SK-N-SH (cell line): Measurements from ENCODE around the gene TACR2.

ENCODE experiments used
- EP300 ChIP-seq, 2 experiments: IDR thresholded peaks; 2 replicates each; pipeline versions ENCODE4 v1.4.0 to v1.6.1; 2012; ENCODE audit warnings: borderline replicate concordance in 1 of 2, low read depth in 1 of 2, low read length in 1 of 2
- EZH2phosphoT487 ChIP-seq: fragments of 200-600 bp; sonication (generic); IDR thresholded peaks from 2 replicates; pipeline ENCODE4 v1.6.1; 2017; ENCODE audit warnings: low read depth, mixed run types, mild to moderate bottlenecking, antibody characterized with exemption, moderate library complexity, borderline replicate concordance
- GATA2 ChIP-seq: sonication (generic); formaldehyde crosslinking; IDR thresholded peaks from 2 replicates; pipeline ENCODE4 v1.5.0; 2020; ENCODE audit warnings: mild to moderate bottlenecking, missing genetic modification reagents
- JUND ChIP-seq: IDR thresholded peaks from 2 replicates; pipeline ENCODE4 v1.4.0; 2012
- MAX ChIP-seq: IDR thresholded peaks from 2 replicates; pipeline ENCODE4 v1.4.0; 2012; ENCODE audit warnings: low read depth
- MEF2A ChIP-seq: IDR thresholded peaks from 2 replicates; pipeline ENCODE4 v1.4.0; 2012; ENCODE audit warnings: low read depth, borderline replicate concordance
- MXI1 ChIP-seq: IDR thresholded peaks from 2 replicates; pipeline ENCODE4 v1.6.1; 2012; ENCODE audit warnings: mild to moderate bottlenecking, low read depth, low read length, improper control_type of control experiment
- POLR2AphosphoS5 ChIP-seq: IDR thresholded peaks from 2 replicates; pipeline ENCODE4 v1.6.1; 2012; ENCODE audit warnings: low read depth, low read length
- RFX5 ChIP-seq: IDR thresholded peaks from 2 replicates; pipeline ENCODE4 v1.6.1; 2012; ENCODE audit warnings: mild to moderate bottlenecking, improper control_type of control experiment, low read length
- TAF1 ChIP-seq: IDR thresholded peaks from 2 replicates; pipeline ENCODE4 v1.6.1; 2012; ENCODE audit warnings: low read depth, mild to moderate bottlenecking, low read length, moderate library complexity, borderline replicate concordance
- USF1 ChIP-seq: IDR thresholded peaks from 2 replicates; pipeline ENCODE4 v1.4.0; 2012; ENCODE audit warnings: low read depth, borderline replicate concordance
- TF ChIP-seq, protein P1 (sequence below): fragments of 200-600 bp; sonication (generic); IDR thresholded peaks from 2 replicates; pipeline ENCODE4 v1.6.1; 2017; ENCODE audit warnings: antibody characterized with exemption, mild to moderate bottlenecking, moderate library complexity
- TF ChIP-seq, protein P2 (sequence below): fragments of 150-350 bp; IDR thresholded peaks from 2 replicates; pipeline ENCODE4 v1.6.1; 2017; ENCODE audit warnings: antibody characterized with exemption, low read length, low read depth, borderline replicate concordance

DNA sequence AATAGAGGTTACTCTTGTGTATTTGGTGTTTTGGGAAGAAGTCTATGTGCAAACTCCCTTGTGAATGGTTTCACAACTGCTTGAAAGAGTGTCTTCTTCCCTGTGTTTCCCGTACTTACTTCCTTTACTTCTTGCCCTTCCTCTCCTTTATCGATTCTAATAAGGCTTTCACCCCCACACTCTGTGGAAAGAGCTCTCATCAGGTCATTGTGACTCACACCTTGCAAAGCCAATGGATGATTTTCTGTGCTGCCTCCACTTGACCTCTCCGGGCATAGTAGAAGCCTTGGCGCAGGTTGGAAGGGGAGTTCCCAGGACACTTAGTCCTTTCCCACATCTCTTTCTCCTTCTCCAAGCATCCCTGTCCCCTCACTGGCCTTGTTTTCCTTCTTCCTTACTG, 28.3 kb upstream of the TACR2 start:
- TF ChIP-seq, protein P1, sequence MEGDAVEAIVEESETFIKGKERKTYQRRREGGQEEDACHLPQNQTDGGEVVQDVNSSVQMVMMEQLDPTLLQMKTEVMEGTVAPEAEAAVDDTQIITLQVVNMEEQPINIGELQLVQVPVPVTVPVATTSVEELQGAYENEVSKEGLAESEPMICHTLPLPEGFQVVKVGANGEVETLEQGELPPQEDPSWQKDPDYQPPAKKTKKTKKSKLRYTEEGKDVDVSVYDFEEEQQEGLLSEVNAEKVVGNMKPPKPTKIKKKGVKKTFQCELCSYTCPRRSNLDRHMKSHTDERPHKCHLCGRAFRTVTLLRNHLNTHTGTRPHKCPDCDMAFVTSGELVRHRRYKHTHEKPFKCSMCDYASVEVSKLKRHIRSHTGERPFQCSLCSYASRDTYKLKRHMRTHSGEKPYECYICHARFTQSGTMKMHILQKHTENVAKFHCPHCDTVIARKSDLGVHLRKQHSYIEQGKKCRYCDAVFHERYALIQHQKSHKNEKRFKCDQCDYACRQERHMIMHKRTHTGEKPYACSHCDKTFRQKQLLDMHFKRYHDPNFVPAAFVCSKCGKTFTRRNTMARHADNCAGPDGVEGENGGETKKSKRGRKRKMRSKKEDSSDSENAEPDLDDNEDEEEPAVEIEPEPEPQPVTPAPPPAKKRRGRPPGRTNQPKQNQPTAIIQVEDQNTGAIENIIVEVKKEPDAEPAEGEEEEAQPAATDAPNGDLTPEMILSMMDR: no peak
- TF ChIP-seq, protein P2, sequence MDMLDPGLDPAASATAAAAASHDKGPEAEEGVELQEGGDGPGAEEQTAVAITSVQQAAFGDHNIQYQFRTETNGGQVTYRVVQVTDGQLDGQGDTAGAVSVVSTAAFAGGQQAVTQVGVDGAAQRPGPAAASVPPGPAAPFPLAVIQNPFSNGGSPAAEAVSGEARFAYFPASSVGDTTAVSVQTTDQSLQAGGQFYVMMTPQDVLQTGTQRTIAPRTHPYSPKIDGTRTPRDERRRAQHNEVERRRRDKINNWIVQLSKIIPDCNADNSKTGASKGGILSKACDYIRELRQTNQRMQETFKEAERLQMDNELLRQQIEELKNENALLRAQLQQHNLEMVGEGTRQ: no peak
- TF ChIP-seq MEF2A: no peak
- no peak for TF ChIP-seq EP300 (IDR thresholded peaks at IDR 0.05; ENCODE audit: borderline replicate concordance in 1 of 2, low read depth in 1 of 2, low read length in 1 of 2)
- TF ChIP-seq TAF1: no peak
- no peak for TF ChIP-seq POLR2AphosphoS5
- TF ChIP-seq RFX5: no peak
- TF ChIP-seq EZH2phosphoT487: no peak
- no peak for TF ChIP-seq JUND
- TF ChIP-seq GATA2: no peak
- no peak for TF ChIP-seq USF1
- TF ChIP-seq MXI1: no peak
- TF ChIP-seq MAX: no peak
